Right forelimb (tissue), 1 donor: Measurements from ENCODE around the gene PSRC1.

ENCODE experiments used
- DNase-seq: peaks from one replicate; pipeline ENCODE4 v3.0.0-alpha.2; 2018

The PSRC1 gene

DNA sequence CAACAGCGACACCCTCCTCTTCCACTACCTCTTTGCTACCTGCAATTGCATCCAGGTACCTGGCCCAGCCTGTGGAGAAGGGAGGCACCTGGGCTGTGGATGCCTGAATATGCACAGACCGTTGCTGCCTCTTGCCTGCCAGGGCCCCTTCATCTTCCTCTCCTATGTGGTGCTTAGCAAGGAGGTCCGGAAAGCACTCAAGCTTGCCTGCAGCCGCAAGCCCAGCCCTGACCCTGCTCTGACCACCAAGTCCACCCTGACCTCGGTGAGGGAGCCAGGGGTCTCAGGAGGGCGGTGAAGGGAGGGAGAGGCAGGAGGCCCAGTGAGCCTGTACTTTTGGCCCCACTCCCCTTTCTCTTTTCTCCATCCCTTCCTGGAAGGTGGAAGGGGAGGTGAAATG lies 11.5 kb downstream of the PSRC1 start:
- DNase-seq, result no peak

- DNase-seq, result no peak
These were observed 12.2 kb downstream of the PSRC1 start for GRCh38 chr1:109270623-109271317.

DNA sequence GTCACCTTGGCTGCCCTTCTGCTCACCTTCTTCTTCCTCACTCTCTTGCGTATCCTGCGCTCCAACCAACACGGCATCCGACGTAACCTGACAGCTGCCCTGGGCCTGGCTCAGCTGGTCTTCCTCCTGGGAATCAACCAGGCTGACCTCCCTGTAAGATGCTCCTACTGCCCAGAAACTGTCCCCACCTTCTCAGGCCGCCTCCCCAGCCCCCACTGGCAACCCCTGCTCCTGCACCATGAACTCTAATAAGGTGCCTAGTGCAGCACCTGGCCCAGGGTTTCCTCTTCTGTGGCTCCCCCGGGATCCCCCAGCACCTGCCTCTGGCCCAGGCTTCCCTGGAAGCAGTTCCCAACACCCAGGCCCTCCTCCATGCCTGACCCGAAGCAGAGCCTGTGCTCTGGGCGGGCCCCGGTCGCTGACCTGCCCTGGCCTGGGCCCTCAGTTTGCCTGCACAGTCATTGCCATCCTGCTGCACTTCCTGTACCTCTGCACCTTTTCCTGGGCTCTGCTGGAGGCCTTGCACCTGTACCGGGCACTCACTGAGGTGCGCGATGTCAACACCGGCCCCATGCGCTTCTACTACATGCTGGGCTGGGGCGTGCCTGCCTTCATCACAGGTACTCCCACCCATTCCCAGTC lies 12.8 kb downstream of the PSRC1 start:
- no peak for DNase-seq

GRCh38 chr1:109269212-109269980 lies 13.5 kb downstream of the PSRC1 start:
- no peak for DNase-seq

- DNase-seq, result no peak
These were observed 14.3 kb downstream of the PSRC1 start for GRCh38 chr1:109268431-109269211.

- DNase-seq, result no peak
These were observed 15.1 kb downstream of the PSRC1 start for GRCh38 chr1:109267743-109268300.

- DNase-seq, result no peak
These were observed 16.0 kb downstream of the PSRC1 start for GRCh38 chr1:109266965-109267364.

DNA sequence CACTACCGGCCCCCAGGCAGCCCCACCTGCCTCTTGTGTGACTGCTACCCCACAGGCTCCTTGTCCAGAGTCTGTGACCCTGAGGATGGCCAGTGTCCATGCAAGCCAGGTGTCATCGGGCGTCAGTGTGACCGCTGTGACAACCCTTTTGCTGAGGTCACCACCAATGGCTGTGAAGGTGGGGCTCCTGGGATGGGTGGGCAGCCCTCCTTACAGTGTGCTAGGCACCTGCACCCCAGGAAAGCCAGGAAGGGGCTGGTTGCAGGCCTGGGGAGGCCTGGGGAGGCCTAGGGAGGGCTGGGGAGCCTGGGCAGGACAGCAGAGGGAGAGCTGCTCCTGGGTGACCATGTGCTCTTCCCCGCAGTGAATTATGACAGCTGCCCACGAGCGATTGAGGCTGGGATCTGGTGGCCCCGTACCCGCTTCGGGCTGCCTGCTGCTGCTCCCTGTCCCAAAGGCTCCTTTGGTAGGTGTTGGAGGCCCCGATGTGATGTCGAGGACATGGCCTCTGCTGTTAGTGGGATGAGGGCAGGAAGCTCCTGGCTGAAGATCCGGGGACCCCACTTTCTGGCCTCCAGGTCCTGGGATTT lies 17.1 kb downstream of the PSRC1 start:
- no peak for DNase-seq

- no peak for DNase-seq
These were observed 17.9 kb downstream of the PSRC1 start for GRCh38 chr1:109265016-109265415.

DNA sequence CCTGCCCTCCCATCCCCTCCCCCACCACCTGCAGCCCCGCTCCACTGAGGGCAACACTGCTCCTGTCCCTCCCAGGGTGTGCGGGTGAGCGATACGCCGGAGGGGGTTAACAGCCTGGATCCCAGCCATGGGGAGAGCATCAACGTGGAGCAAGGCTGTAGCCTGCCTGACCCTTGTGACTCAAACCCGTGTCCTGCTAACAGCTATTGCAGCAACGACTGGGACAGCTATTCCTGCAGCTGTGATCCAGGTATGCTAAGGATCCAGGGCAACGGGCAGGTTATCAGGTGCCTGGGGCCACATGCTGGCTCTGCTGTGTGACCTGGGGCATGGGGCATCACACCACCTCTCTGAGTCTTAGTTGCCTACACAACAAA lies 18.6 kb downstream of the PSRC1 start:
- no peak for DNase-seq

GRCh38 chr1:109263597-109264378 lies 19.2 kb downstream of the PSRC1 start:
- peak; percentile 88 for DNase-seq

DNA sequence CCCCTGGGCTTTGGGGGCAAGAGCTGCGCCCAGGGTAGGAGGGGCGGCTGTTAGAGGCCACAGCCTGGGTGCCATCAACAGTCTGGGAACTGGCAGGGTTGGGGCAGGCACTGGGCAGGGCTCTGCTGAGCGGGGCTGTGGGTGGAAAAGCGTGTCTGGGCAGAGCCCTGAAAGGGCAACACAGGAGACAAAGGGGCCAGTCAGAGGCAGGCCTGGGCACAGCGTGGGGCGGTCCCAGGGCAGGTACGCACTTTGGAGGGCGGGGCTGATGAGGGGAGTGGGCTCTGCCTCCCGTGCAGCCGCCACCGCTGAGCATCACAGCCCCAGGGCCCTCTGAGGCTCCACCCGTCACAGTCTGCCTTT lies 19.7 kb downstream of the PSRC1 start:
- no peak for DNase-seq

DNA sequence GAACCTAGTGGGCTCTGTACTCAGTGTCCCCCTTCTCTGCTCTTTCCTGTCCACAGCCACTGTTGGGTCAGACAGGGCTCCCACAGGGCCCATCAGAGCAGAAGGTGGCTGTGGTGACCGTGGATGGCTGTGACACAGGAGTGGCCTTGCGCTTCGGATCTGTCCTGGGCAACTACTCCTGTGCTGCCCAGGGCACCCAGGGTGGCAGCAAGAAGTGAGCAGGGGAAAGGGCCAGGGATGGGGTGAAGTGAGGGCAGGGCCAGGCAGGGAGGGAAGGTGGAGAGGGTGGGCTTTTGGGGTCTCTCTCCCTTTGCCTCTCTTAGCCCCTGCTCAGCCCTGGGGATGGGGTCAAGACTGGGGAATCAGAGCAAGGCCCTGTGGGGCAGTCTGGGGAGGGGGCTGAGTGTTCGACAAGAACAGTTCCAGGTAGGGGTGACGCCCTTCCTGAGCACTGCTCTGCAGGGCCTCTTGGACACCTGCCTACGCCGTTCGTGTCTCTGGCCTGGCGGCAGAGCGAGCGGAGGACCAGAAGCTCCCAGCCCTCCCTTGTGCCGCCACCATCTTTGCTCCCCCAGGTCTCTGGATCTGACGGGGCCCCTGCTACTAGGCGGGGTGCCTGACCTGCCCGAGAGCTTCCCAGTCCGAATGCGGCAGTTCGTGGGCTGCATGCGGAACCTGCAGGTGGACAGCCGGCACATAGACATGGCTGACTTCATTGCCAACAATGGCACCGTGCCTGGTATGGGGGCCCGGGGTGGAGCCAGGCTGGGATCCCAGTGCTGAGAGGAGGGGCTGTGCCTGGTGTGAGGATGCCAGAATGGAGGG lies 20.5 kb downstream of the PSRC1 start:
- DNase-seq, result no peak

- DNase-seq, result no peak
These were observed 21.4 kb downstream of the PSRC1 start for GRCh38 chr1:109261578-109261977.

- no peak for DNase-seq
These were observed 21.9 kb downstream of the PSRC1 start for GRCh38 chr1:109261006-109261405.

DNA sequence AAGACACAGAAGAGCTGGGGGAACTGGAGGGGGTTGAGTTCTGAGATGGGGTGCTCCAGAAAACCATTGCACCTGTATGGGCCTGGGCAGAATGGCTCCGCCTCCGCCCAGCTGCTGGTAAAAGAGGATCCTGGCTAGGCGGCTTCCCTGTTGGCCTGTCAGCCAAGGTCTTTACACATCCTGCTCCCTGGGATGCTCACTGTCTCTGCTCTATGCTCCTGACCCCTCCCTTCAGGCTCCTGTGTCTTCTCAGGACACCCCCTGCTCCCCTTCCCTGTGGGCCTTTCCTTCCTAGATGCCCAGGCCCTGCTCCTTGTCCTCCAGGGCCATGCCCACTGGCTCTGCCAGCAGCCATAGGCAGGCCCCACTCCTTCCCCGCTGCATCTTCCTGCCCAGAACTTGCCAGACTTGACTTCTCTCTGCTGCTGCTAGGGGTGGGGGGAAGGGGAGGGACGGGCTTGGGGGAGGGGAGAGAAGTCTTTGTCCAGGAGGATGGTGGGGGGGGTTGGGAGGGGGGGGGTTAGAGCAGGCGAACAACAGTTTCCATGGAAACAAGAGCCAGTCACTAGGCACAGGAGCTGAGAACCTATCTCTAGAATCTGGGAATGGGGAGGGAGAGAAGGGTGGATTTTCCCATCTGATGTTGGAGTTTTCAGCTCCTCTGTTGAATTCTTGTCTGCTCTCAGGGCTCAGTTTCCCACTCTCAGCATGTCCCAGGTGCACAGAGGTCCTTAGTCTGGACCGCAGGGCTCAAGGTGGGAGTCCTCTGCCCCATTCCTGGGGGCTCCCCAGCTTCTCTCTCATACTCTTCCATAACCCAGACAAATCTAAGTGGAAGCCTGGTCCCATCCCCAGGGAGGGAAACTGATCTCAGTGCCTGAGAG lies 23.0 kb downstream of the PSRC1 start:
- no peak for DNase-seq

DNA sequence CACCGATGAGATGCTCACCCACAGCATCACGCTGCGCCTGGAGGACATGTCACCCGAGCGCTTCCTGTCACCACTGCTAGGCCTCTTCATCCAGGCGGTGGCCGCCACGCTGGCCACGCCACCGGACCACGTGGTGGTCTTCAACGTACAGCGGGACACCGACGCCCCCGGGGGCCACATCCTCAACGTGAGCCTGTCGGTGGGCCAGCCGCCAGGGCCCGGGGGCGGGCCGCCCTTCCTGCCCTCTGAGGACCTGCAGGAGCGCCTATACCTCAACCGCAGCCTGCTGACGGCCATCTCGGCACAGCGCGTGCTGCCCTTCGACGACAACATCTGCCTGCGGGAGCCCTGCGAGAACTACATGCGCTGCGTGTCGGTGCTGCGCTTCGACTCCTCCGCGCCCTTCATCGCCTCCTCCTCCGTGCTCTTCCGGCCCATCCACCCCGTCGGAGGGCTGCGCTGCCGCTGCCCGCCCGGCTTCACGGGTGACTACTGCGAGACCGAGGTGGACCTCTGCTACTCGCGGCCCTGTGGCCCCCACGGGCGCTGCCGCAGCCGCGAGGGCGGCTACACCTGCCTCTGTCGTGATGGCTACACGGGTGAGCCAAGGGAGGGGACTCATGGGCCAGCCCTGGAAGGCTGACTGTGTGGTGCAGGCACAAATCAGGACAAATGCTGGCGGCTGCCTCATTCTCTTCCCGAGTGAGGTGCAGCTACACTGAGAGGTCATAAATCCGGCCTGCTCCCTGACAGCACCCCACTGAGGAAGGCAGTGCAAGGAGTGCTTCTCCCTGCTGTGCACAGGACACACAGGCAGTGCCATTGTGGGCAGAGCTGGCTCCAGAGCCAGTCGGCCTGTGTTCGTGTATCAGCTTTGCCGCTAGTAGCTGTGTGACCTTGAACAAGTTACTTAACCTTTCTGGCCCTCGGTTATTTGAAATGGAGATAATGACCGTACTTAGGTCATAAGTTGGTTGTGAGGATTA lies 24.2 kb downstream of the PSRC1 start:
- no peak for DNase-seq

DNA sequence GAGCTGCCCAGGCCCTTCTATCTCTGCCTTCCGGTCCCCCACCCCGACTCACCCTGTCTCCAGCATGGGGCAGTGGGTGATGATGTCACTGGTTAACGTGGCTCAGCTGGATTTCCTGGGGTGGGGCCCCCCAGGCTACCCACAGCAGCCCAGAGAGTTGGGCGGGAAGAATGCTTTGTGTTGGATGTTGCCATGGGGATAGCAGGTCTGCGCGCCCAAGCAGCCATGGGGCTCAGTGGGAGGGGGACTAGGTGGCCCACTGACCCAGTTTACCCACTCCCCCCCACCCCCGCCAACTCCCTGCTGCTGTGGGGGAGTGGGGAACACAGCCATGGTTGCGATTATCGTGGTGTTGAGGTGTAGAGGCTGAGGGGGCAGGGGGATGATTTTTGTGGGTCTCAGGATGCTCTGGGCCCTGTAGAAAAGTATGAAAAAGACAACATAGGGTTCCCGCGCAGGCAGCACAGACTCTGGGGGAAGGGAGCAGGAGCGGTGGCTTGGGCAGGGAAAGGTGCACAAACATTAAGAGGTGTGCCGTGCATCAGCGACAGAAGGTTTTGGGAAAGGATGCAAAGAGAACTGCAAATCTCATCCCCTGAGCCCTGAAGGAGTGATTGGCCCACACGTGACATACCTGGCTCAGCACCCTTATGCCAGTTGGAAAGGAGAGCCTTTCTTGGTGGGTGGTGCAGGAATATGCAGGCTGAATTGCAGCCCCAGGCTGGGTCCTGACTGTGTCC lies 25.1 kb downstream of the PSRC1 start:
- no peak for DNase-seq
